ENCODE results near the gene DCUN1D5. TPM values are rescaled to one million over a fixed set of nuclear protein-coding genes. Genes with fewer than 3 reads are reported as not detected.

Gene DCUN1D5
- total RNA-seq, 6 experiments from 2014 or later: 6.4 to 35.4 (median 10.4) TPM

DNA sequence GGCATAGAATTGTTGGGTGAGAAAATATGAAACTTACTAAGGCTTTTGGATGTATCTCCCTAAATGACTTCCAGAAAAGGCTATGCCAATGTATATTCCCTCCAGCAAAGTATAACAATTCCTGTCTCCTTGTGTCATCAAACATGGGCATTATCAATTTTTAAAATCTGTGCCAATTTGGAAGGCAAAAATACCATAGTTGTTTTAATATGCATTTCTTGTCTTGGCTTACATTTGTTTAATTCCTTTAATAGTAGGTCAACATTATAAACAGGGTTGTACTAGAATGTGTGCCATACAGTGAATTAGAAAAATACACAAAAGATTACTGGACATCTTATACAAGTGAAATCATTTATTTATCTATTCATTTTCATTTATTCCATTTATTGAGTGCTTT lies 41.6 kb downstream of the DCUN1D5 start:
- TF ChIP-seq, protein P1, sequence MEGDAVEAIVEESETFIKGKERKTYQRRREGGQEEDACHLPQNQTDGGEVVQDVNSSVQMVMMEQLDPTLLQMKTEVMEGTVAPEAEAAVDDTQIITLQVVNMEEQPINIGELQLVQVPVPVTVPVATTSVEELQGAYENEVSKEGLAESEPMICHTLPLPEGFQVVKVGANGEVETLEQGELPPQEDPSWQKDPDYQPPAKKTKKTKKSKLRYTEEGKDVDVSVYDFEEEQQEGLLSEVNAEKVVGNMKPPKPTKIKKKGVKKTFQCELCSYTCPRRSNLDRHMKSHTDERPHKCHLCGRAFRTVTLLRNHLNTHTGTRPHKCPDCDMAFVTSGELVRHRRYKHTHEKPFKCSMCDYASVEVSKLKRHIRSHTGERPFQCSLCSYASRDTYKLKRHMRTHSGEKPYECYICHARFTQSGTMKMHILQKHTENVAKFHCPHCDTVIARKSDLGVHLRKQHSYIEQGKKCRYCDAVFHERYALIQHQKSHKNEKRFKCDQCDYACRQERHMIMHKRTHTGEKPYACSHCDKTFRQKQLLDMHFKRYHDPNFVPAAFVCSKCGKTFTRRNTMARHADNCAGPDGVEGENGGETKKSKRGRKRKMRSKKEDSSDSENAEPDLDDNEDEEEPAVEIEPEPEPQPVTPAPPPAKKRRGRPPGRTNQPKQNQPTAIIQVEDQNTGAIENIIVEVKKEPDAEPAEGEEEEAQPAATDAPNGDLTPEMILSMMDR (IDR thresholded peaks at IDR 0.05): no peak
- TF ChIP-seq POLR2A (IDR thresholded peaks at IDR 0.05): no peak
- no peak for DNase-seq
- H3K4me1 ChIP-seq: no peaks in the 10 kb centered on the region
- no peak for ATAC-seq
- intact Hi-C loops (cut with DNase I): no loop called here
- no peak overlapping the region for H3K27ac ChIP-seq
- no peaks in the 10 kb centered on the region for H3K36me3 ChIP-seq
- no peak overlapping the region for H3K4me3 ChIP-seq
- H3K9me3 ChIP-seq: no peaks in the 10 kb centered on the region
- no peaks in the 10 kb centered on the region for H3K27me3 ChIP-seq

DNA sequence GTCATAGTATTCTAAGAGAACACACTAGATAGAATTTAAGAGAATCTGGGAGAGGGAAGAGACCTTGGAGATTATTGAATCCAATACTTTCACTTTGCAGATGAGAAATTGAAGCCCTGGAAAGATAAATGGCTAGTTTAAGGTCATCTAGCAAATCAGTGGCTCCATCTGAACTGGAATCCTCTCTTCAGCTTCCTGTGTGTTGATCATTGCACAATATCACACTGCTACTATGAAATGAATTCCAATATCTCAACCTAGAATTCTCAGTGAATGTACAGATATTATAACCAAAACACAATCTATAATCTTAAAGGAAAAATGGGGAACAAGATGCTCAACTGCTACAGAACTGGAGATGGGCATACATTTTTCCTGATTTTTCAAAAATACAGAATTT lies 44.1 kb downstream of the DCUN1D5 start:
- Histone ChIP-seq H3K4me1 (no peaks in the 10 kb centered on the region), H3K9me3 (no peaks in the 10 kb centered on the region), H3K36me3 (no peaks in the 10 kb centered on the region), H3K4me3 (no peak overlapping the region), H3K27ac (no peak overlapping the region), H3K27me3 (no peaks in the 10 kb centered on the region)
- intact Hi-C loops (cut with DNase I): no loop called here
- no peak for TF ChIP-seq POLR2A (IDR thresholded peaks at IDR 0.05)
- TF ChIP-seq, protein P1 (IDR thresholded peaks at IDR 0.05): no peak
- ATAC-seq (peak in 2 of 4 donors; percentile 52 to 56), DNase-seq (no peak)

DNA sequence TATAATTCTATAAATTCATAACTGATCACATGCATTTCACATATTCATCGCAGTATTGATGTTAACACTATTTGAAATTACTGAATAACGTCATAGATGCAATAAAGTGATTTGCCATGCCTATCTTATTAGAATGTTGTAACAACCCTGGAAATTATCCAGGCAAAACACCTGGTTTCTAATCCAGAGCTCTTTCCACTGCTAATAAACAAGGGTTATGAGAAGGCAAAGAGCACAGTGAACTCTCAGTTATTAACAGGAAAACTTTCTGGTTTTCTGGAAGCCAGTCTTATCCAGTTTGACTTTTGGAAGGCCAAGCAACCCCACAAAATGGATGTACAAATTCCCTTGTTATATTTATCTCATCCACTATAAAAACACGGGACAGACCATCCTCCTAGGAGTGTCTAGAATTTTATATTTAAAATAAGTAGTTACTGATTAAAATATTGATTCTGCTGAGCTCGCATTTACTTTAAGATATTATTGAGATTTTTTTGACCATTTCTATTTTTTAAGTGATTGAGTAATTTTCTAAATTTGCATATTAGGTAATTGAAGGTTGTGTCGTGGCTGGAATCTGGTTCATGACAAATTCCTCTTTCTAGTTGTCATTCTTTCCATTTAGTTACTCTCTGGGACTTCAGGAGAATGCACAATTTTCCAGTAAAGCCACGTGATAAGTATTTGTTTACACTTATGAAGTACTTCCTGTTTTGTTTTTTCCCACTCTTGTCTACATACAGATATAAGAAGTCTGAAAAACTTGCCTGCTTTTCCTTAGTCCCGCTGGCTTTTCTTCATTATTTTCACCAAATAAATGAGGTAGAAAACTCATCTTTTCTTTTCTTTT lies 47.9 kb downstream of the DCUN1D5 start:
- H3K36me3 ChIP-seq: no peaks in the 10 kb centered on the region
- no peak for TF ChIP-seq POLR2A (IDR thresholded peaks at IDR 0.05)
- TF ChIP-seq, protein P1 (IDR thresholded peaks at IDR 0.05): no peak
- no peaks in the 10 kb centered on the region for H3K4me1 ChIP-seq
- WGBS (ENCODE audit: insufficient coverage, low coverage, low lambda C conversion rate, missing lambda C conversion rate): 31% methylated on average over 7 of the region's 7 CpGs
- intact Hi-C loops (cut with DNase I): no loop called here
- H3K9me3 ChIP-seq: no peaks in the 10 kb centered on the region
- no peak for DNase-seq
- peak overlapping the region; percentile 24 to 65 (median 51) for H3K27ac ChIP-seq
- H3K27me3 ChIP-seq: no peaks in the 10 kb centered on the region
- ATAC-seq: peak; percentile 66 to 93 (median 86)
- H3K4me3 ChIP-seq: no peak overlapping the region

DNA sequence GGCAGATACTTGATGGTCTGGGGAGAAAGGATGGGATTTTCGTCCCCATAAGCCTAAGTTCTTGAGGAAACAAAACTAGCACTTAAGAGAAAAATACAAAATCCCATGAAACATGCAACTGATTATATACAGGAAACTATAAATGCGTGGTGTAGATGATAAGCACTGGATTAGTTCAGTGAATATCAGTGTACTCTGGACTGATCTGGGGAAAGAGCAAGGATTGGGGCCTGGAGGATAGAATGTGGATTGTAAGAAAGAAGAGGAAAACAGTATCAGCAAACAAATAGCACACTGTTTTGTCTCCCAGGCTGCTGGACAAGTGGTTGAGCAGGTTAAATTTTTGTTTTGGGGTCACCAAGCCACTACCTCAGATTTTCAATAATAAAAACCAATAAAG lies 49.8 kb downstream of the DCUN1D5 start:
- Histone ChIP-seq H3K4me1 (no peaks in the 10 kb centered on the region), H3K27ac (no peak overlapping the region), H3K27me3 (no peaks in the 10 kb centered on the region), H3K4me3 (no peak overlapping the region), H3K9me3 (no peaks in the 10 kb centered on the region), H3K36me3 (no peaks in the 10 kb centered on the region)
- ATAC-seq (no peak), DNase-seq (no peak)
- 53% methylated on average over 2 of the region's 2 CpGs for WGBS (ENCODE audit: insufficient coverage, low coverage, low lambda C conversion rate, missing lambda C conversion rate)
- intact Hi-C loops (cut with DNase I): no loop called here
- no peak for TF ChIP-seq POLR2A (IDR thresholded peaks at IDR 0.05)
- TF ChIP-seq, protein P1 (IDR thresholded peaks at IDR 0.05): no peak

Measured in right lobe of liver (tissue), 6 donors.